Endothelial cell of umbilical vein (primary cell): ENCODE results near the gene CARD11. TPM values are rescaled to one million over a fixed set of nuclear protein-coding genes. Genes with fewer than 3 reads are reported as not detected.

Experiments
- BruUV-seq: library from RNA; stranded (reverse); fragments of 400-500 nt; replicated peaks from 2 replicates; lab custom pipeline; 2021; lab: Mats Ljungman, UMichigan
- CTCF ChIA-PET: fragments of 300-600, 350-600 bp; sonication (Branson Sonifier 250); formaldehyde crosslinking; loops from one replicate; lab custom pipeline; 2021; ENCODE audit warnings: antibody characterized with exemption, inconsistent platforms; lab: Charles Lee
- POLR2A ChIA-PET: fragments of 300-600, 350-600 bp; sonication (Branson Sonifier 250); formaldehyde crosslinking; loops from one replicate; lab custom pipeline; 2021; ENCODE audit warnings: antibody characterized with exemption, inconsistent platforms; lab: Charles Lee
- DNase-seq: peaks from one replicate; pipeline ENCODE4 v3.0.0-alpha.2; 2011; ENCODE audit warnings: low read depth, low spot score
- FAIRE-seq: peaks from 2 replicates; lab custom pipeline; 2011; peaks lifted over from hg19 to GRCh38; lab: Jason Lieb, UNC
- H2AFZ ChIP-seq: 2 replicates; pipeline ENCODE4 v1.6.0; 2012; ENCODE audit warnings: low read depth, low read length, control low read depth, inconsistent platforms
- H3K27ac ChIP-seq: 2 replicates; pipeline ENCODE4 v1.5.1; 2011; ENCODE audit warnings: low read depth, mild to moderate bottlenecking, control low read depth, low read length, moderate library complexity; ENCODE audit not compliant: insufficient read depth
- H3K27me3 ChIP-seq, 2 experiments: 2 replicates each; pipeline versions ENCODE4 v1.6.0 to v1.6.1; 2011; ENCODE audit warnings: low read length in 2 of 2, mixed read lengths in 1 of 2; ENCODE audit not compliant: control insufficient read depth in 2 of 2, insufficient read depth in 2 of 2
- H3K36me3 ChIP-seq, 2 experiments: 2 replicates in 1 of 2; 3 replicates in 1 of 2; pipeline ENCODE4 v1.5.1; 2011; ENCODE audit warnings: low read length in 2 of 2, mild to moderate bottlenecking in 1 of 2, moderate library complexity in 1 of 2; ENCODE audit not compliant: control insufficient read depth in 2 of 2, insufficient read depth in 2 of 2; ENCODE audit errors: extremely low read depth in 1 of 2
- H3K4me1 ChIP-seq: 3 replicates; pipeline ENCODE4 v1.5.1; 2011; ENCODE audit warnings: mild to moderate bottlenecking, low read length; ENCODE audit not compliant: control insufficient read depth, insufficient read depth; ENCODE audit errors: extremely low read depth
- H3K4me2 ChIP-seq: 2 replicates; pipeline ENCODE4 v1.6.1; 2011; ENCODE audit warnings: low read length, control low read depth, mixed read lengths; ENCODE audit not compliant: insufficient read depth
- H3K4me3 ChIP-seq, 3 experiments: fragments of 200-600 bp in 1 of 3; sonication (generic), shearing (Covaris generic) in 1 of 3; replicated peaks in 1 of 3; 2 replicates each; pipeline ENCODE4 v1.5.1; 2011 to 2016; ENCODE audit warnings: control low read depth in 3 of 3, low read length in 3 of 3, mild to moderate bottlenecking in 2 of 3, inconsistent platforms in 1 of 3, low read depth in 1 of 3, moderate library complexity in 1 of 3; ENCODE audit not compliant: insufficient read depth in 1 of 3
- H3K79me2 ChIP-seq: 2 replicates; pipeline ENCODE4 v1.6.0; 2012; ENCODE audit warnings: low read length, inconsistent platforms; ENCODE audit not compliant: control insufficient read depth, insufficient read depth
- H3K9ac ChIP-seq: replicated peaks from 2 replicates; pipeline ENCODE3; 2011; ENCODE audit warnings: low read length, control low read depth; ENCODE audit not compliant: insufficient read depth; ENCODE audit errors: extremely low read depth
- H3K9me1 ChIP-seq: replicated peaks from 3 replicates; pipeline ENCODE4 v1.6.0; 2011; ENCODE audit warnings: mild to moderate bottlenecking, low read length; ENCODE audit not compliant: control insufficient read depth, insufficient read depth; ENCODE audit errors: extremely low read depth
- H3K9me3 ChIP-seq: replicated peaks from 2 replicates; pipeline ENCODE4 v1.5.1; 2012; ENCODE audit warnings: low read length, inconsistent platforms; ENCODE audit not compliant: control insufficient read depth, insufficient read depth
- H4K20me1 ChIP-seq: replicated peaks from 2 replicates; pipeline ENCODE3; 2011; ENCODE audit warnings: mild to moderate bottlenecking, low read length; ENCODE audit not compliant: control insufficient read depth, insufficient read depth; ENCODE audit errors: extremely low read depth
- CTCF ChIP-seq, 2 donors: IDR thresholded peaks; 1 replicate in 1 of 2; 2 replicates in 1 of 2; pipeline ENCODE4 v1.5.1; 2011; ENCODE audit warnings: low read length in 2 of 2, mild to moderate bottlenecking in 2 of 2, moderate library complexity in 2 of 2, control low read depth in 1 of 2, inconsistent platforms in 1 of 2, low read depth in 1 of 2; ENCODE audit not compliant: insufficient read depth in 1 of 2; ENCODE audit errors: extremely low read depth in 1 of 2
- EZH2 ChIP-seq: IDR thresholded peaks from 2 replicates; pipeline ENCODE4 v1.6.1; 2012; ENCODE audit warnings: borderline replicate concordance, low read depth, mild to moderate bottlenecking, moderate library complexity, low read length, inconsistent platforms; ENCODE audit not compliant: severe bottlenecking
- FOS ChIP-seq: IDR thresholded peaks from 2 replicates; pipeline ENCODE4 v1.6.1; 2011; ENCODE audit warnings: mild to moderate bottlenecking, low read length, moderate library complexity, borderline replicate concordance; ENCODE audit not compliant: insufficient read depth
- GATA2 ChIP-seq: IDR thresholded peaks from 2 replicates; pipeline ENCODE4 v1.7.0; 2011; ENCODE audit warnings: low read depth, mild to moderate bottlenecking, moderate library complexity, mixed read lengths, low read length; ENCODE audit not compliant: insufficient read length, insufficient read depth
- JUN ChIP-seq: IDR thresholded peaks from 2 replicates; pipeline ENCODE4 v1.6.1; 2011; ENCODE audit warnings: borderline replicate concordance, low read depth; ENCODE audit not compliant: insufficient read length, insufficient read depth
- MAX ChIP-seq: IDR thresholded peaks from 2 replicates; pipeline ENCODE4 v1.6.1; 2011; ENCODE audit not compliant: insufficient read depth, insufficient read length
- MYC ChIP-seq: IDR thresholded peaks from one replicate; pipeline ENCODE4 v1.6.1; 2011; ENCODE audit warnings: mild to moderate bottlenecking, low read depth, low read length
- POLR2A ChIP-seq: IDR thresholded peaks from 2 replicates; pipeline ENCODE4 v1.6.1; 2012; ENCODE audit warnings: low read depth, mild to moderate bottlenecking, control low read depth, low read length
- POLR2AphosphoS5 ChIP-seq: IDR thresholded peaks from 2 replicates; pipeline ENCODE4 v1.6.1; 2012; ENCODE audit warnings: low read depth, mild to moderate bottlenecking, control low read depth, low read length, moderate library complexity; ENCODE audit not compliant: insufficient read depth
- dilution Hi-C: fragments of 300-500 bp; cut with MboI; formaldehyde crosslinking; loops from one replicate; pipeline ENCODE4 v1.15.0; 2019; ENCODE audit warnings: low sequenced_read_pairs; ENCODE audit not compliant: extremely low pct_ligation_motif_present
- intact Hi-C: fragments of 100-400 bp; cut with micrococcal nuclease; formaldehyde crosslinking; loops from one replicate; pipeline ENCODE4 v1.10.0; 2022
- polyA plus RNA-seq, 4 experiments: library from polyadenylated mRNA; depleted of rRNA in 3 of 4; stranded (reverse) in 3 of 4; unstranded in 1 of 4; fragments of >200 nt; gene quantifications; 2 replicates each; pipeline versions ENCODE4 v1.2.1 to v1.2.3, GENCODE V29; 2011 to 2012; ENCODE audit warnings: missing spikeins in 1 of 4
- total RNA-seq: library from RNA; stranded (reverse); gene quantifications from 2 replicates; pipeline ENCODE4 v1.2.3, GENCODE V29; 2021

The CARD11 gene
- total and polyA plus RNA-seq, 2 donors (not counting 3 experiments of a cell fraction or from before 2014, with no cell fraction given) = 20.4 to 41.8 TPM

GRCh38 chr7:2956526-2957368, 86.9 kb downstream of the CARD11 start:
- FAIRE-seq (peak; percentile 95), DNase-seq (peak; percentile 46)
- TF ChIP-seq POLR2A = no peak
- TF ChIP-seq FOS = peak; percentile 72
- ChIA-PET POLR2A (no interaction called here), CTCF (interaction anchor here (0.8 kb wide), 1 partner anchor 10 kb away, joined by 3 read pairs; no protein-coding TSS in a partner anchor)
- no peaks in the 10 kb centered on the region for H3K79me2 ChIP-seq
- no peaks in the 10 kb centered on the region for H3K9me3 ChIP-seq
- peak overlapping the region; percentile 35 for H2AFZ ChIP-seq
- intact Hi-C loops (no loop called here), dilution Hi-C loops (no loop called here)
- peaks cover 0 to 2% of the 10 kb centered on the region in 2 experiments for H3K36me3 ChIP-seq
- no peak overlapping the region for H3K9ac ChIP-seq
- no peaks in the 10 kb centered on the region for H4K20me1 ChIP-seq
- H3K4me1 ChIP-seq = peaks cover 8% of the 10 kb centered on the region
- H3K9me1 ChIP-seq = no peaks in the 10 kb centered on the region
- H3K27ac ChIP-seq = peak overlapping the region; percentile 77
- no peak overlapping the region for H3K4me3 ChIP-seq
- no peak overlapping the region for H3K4me2 ChIP-seq
- no peaks in the 10 kb centered on the region for H3K27me3 ChIP-seq
- BruUV-seq = no TSS peak

GRCh38 chr7:2956076-2956475, 87.6 kb downstream of the CARD11 start:
- Histone ChIP-seq H3K4me1 (peaks cover 8% of the 10 kb centered on the region), H4K20me1 (no peaks in the 10 kb centered on the region), H3K9ac (no peak overlapping the region), H3K27me3 (no peaks in the 10 kb centered on the region), H3K4me2 (no peak overlapping the region), H3K36me3 (peaks cover 0 to 2% of the 10 kb centered on the region in 2 experiments), H3K27ac (peak overlapping the region; percentile 77), H3K79me2 (no peaks in the 10 kb centered on the region), H3K4me3 (no peak overlapping the region), H3K9me3 (no peaks in the 10 kb centered on the region), H3K9me1 (no peaks in the 10 kb centered on the region), H2AFZ (no peak overlapping the region)
- FAIRE-seq (no peak), DNase-seq (no peak)
- TF ChIP-seq MAX = no peak
- no peak for TF ChIP-seq FOS
- no peak for TF ChIP-seq MYC
- TF ChIP-seq POLR2AphosphoS5 = no peak
- no peak for TF ChIP-seq JUN
- no peak for TF ChIP-seq CTCF (IDR thresholded peaks at IDR 0.05; ENCODE audit: extremely low read depth in 1 of 2, insufficient read depth in 1 of 2, low read depth in 1 of 2, low read length in 2 of 2)
- TF ChIP-seq POLR2A = no peak
- no peak for TF ChIP-seq EZH2
- no peak for TF ChIP-seq GATA2
- dilution Hi-C loops (no loop called here), intact Hi-C loops (no loop called here)
- BruUV-seq = no TSS peak
- ChIA-PET POLR2A (no interaction called here), CTCF (interaction anchor here (0.8 kb wide), 1 partner anchor 10 kb away, joined by 3 read pairs; no protein-coding TSS in a partner anchor)
